Suprapubic skin (tissue), 4 donors: Measurements from ENCODE around the gene BPIFA3.

Experiments
- CTCF ChIP-seq, 2 donors: fragments of 200-600 bp in 1 of 2; fragments of 450-650 bp in 1 of 2; sonication (generic) in 1 of 2; IDR thresholded peaks; one replicate each; pipeline ENCODE4 v1.5.1; 2016 to 2019; ENCODE audit warnings: antibody characterized with exemption in 2 of 2, mild to moderate bottlenecking in 1 of 2, moderate library complexity in 1 of 2
- POLR2A ChIP-seq, 2 donors: fragments of 450-650 bp; IDR thresholded peaks; one replicate each; pipeline ENCODE4 v1.6.1; 2017; ENCODE audit warnings: antibody characterized with exemption in 2 of 2, mild to moderate bottlenecking in 2 of 2, moderate library complexity in 2 of 2
- POLR2AphosphoS5 ChIP-seq, 3 donors: sonication (generic); formaldehyde crosslinking; IDR thresholded peaks; one replicate each; pipeline ENCODE4 v1.6.1; 2017; ENCODE audit warnings: antibody characterized with exemption in 3 of 3

DNA sequence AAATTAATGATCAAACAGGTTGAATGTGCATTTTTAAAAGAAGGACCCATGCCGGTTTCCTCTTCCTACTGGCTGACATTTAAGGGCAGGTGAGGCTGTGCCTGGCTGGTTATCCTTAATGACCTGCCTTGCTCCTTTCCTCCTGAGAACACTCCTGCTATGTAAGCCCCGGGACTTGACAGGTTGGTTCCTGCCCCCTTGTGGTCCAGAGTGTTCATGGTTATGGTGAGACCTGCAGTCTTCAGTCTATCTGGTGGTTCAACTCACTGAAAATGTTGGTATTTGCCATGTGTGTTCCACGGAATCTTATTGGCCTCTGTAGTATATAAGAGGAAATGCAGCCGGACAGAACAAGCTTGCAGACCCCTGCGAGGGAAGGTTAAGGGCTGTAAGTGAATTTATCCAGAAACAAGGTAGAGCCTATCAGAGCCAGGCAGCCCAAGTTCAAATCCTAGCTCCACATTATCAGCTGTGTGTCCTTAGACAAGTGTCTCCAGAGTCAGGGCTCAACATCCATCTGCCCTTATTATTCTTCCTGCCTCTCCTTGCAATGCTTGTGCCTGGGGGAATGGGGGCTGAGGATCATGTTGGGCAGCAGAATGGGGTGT, 5.2 kb upstream of the BPIFA3 start:
- TF ChIP-seq POLR2AphosphoS5 (IDR thresholded peaks at IDR 0.05), result no peak
- TF ChIP-seq CTCF (IDR thresholded peaks at IDR 0.05), result no peak
- no peak for TF ChIP-seq POLR2A (IDR thresholded peaks at IDR 0.05)
